Stimulated activated CD8-positive, alpha-beta memory T cell treated with anti-CD3 and anti-CD28 coated beads, Interleukin-12 subunit alpha, Interleukin-12 subunit beta, amount 100 ng/mL, for 24 hours (primary cell): ENCODE measurements around the gene TBC1D10B.
A peak's percentile ranks its signal among the peaks of the same experiment; 100 is the strongest.

Source experiments
- DNase-seq: peaks from one replicate; pipeline ENCODE4 v3.0.0-alpha.2; 2020; ENCODE audit errors: extremely low read depth

Gene TBC1D10B

GRCh38 chr16:30370456-30371247 lies at the start of gene TBC1D10B:
TBC1D10B (minus strand) TSS chr16:30370494; CDS start chr16:30370183, 311 bp downstream.
- peak; percentile 95 for DNase-seq

DNA sequence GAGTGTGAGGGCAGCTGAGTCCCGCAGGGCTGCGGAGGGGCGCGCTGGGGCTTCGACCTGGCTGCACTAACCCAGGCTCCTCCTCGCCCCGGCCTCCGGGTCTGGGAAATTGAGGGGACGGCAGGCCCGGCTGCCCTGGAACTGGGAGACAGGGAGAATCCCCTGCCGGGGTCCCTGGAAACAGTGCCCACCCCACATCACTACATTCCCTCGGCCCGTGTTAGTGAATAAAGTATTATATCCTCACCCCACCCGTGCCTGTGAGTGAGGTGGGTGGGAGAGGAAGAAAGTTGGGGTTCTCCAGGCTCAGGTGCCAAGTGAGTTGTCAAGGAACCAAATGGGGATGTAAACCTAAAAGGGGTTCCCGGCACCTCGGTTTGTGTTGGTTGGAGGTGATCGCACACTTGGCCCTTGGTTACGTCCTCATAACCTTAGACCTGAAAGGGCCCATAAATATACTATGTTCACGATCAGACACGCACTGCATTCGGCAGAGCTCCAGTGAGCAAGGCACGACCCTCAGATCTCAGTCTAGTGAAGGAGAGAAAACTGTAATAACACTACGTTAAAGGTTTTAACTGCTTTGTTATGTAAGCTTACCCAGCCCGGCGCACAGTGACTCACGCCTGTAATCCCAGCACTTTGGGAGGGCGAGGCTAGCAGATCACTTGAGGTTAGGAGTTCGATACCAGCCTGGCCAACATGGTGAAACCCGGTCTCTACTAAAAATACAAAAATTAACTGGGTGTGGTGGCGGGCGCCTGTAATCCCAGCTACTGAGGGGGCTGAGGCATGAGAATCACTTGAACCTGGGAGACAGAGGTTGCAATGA lies 48.3 kb upstream of the TBC1D10B start:
- DNase-seq: no peak

- DNase-seq: peak; percentile 68
Observed at GRCh38 chr16:30417529-30418349, 47.4 kb upstream of the TBC1D10B start.

- no peak for DNase-seq
Observed at GRCh38 chr16:30416624-30417528, 46.6 kb upstream of the TBC1D10B start.

- no peak for DNase-seq
Observed at GRCh38 chr16:30416047-30416603, 45.8 kb upstream of the TBC1D10B start.

- no peak for DNase-seq
Observed at GRCh38 chr16:30414159-30414558, 43.9 kb upstream of the TBC1D10B start.

- DNase-seq: no peak
Observed at GRCh38 chr16:30413112-30413806, 43.0 kb upstream of the TBC1D10B start.

DNA sequence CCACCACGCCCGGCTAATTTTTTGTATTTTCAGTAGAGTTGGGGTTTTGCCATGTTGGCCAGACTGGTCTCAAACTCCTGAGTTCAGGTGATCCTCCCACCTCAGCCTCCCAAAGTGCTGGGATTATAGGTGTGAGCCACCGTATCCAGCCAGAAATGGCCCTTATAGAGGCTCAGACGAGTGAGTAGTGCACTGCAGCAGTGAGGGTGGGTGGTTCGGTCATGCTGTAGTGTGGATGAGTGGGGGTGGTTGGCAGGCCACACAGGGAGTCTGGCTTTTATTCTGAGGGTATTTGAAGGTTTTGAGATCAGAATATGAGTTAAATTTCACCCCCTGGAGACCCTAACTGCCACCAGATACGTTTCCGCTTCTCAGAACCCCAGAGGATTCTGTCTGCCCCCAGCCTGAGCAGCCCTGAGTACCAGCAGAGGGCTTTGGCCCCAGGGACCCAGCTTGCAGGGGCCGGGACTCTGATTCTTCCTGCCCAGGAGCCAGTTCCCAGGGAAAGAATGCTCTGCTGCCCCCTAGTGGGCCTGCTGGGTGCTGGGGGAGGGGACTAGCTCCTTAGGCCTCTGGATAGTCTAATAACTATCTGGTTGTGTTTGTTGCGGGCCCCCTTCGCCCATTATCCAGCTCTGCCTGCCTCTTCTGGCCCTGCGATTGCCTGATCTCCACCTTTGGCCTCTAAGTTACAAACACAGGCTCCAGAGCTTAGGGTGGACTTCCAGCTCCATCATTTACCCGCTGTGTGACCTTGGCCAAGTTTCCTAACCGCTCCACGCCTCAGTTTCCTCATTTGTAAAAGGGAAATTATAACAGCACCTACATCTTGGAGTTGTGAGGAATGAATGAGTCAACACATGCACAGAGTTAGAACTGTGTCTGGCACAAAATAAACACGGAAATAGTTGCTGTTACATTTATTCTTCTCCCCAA lies 39.1 kb upstream of the TBC1D10B start:
- peak; percentile 73 for DNase-seq

DNA sequence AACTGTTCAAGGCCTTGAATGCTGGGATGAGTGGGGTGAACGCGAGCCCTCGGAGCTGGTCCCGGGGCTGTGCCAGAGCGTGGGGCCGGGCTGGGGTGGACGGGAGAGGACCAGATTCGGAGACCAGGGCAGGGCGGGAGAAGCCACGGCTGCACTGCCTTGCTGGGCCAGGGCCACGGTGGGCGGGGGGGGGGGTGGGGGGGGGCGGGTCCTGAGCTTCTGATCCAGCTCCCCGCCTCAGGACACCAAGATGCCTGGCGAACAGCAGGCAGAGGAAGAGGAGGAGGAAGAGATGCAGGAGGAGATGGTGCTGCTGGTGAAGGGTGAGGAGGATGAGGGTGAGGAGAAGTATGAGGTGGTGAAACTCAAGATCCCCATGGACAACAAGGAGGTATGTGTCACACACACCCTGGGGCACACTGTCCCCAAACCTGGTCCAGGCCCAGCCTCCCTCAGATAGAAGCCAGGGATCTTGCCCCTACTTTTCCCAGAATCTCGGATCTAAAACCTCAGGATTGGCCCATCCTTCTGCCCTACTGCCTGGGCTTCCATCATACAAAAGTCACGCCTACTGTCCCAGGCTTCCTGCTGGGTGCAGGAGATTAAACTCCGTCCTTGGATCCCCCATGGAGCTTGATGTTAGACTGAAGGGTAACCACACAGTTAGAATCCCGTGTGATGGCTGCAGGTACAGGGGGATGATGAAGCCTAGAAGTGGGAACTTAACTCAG lies 37.7 kb upstream of the TBC1D10B start:
- DNase-seq: no peak

DNA sequence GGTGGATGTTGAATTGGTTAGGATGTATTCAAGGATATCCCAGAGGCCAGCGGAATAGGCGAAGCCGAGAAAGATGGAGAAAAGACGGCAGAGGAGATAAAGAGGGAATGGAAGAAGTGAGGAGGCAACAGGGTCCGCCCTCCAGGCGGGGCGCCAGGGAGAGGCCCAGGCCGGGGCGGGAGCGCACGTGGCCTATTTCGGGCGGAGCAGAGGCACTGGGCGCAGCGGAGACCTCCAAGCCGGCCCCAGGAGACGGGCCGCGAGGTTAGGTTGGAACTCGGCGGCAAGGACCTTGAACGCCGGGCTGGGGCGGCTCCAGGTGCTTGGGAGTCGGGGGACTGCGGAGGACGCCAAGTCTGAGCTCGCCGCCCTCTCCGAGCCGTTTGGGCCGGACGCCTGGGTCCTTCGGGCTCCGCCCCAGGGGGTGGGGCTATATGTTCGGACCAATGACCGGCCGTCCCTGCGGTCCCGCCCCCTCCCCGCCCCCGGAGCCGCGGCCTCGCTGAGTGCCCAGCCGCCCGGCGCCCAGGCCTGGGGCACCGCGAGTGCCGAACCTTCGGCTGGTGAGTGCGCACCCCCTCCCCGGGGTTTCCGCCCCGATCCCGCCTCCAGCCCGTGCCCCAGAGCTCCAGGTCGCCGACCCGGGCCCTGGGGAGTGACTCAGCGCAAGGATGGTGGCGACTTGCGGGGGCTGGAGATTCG lies 37.0 kb upstream of the TBC1D10B start, which contains the start of gene ZNF771:
Gene ZNF771 (plus strand): TSS at position 505 of the 702 bp plus-strand sequence. CDS start 448 bp downstream, outside the sequence.
- DNase-seq: peak; percentile 90

- DNase-seq: no peak
Observed at GRCh38 chr16:30406795-30407101, 36.5 kb upstream of the TBC1D10B start.

GRCh38 chr16:30401768-30402425 lies 31.6 kb upstream of the TBC1D10B start:
- DNase-seq: no peak

DNA sequence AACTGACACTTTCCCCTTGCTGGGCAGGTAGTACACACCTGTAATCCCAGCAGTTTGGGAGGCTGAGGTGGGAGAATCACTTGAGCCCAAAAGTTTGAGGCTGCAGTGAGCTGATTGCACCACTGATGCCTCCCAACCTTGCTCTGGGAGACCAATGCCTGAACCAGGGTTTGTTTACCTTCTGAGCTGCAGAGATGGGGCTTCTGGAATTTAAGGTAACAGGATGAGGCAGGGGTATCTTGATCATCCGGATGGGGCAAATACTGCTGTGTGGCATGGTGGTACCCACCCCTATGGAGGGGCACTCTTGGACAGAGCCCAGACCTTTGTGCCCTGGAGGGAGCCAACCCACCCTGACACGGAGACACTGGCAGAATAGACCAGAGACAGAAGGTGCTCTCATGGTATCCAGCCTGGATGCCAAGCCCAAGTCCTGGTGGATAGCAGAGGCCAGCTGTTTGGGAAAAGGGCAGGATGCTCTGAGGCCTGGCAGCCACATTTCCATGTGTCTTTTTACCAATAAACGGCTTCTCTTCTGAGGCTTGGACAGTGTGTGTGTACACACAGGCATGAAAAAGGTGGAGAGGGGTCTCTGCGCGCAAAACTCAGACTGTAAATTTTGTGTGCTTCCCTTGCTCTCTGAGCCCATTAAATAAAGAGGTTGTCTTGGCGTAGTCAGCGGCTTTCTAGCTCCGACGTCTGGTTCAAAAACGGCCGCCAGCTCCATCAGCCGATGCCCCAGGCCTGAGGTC lies 29.3 kb upstream of the TBC1D10B start:
- DNase-seq: no peak

GRCh38 chr16:30398661-30399434 lies 28.6 kb upstream of the TBC1D10B start:
- DNase-seq: no peak
